Mononuclear cell (primary cell): Measurements from ENCODE around the gene PHLPP1. TPM values are rescaled to one million over a fixed set of nuclear protein-coding genes. Genes with fewer than 3 reads are reported as not detected.

ENCODE experiments used
- H3K27me3 ChIP-seq: 2 replicates; pipeline ENCODE4 v1.6.0; 2011; ENCODE audit warnings: low read length, control low read depth; ENCODE audit not compliant: insufficient read depth
- H3K4me1 ChIP-seq: 2 replicates; pipeline ENCODE4 v1.5.1; 2011; ENCODE audit warnings: mild to moderate bottlenecking, low read length, control low read depth; ENCODE audit not compliant: insufficient read depth
- H3K4me3 ChIP-seq: 2 replicates; pipeline ENCODE4 v1.5.1; 2011; ENCODE audit warnings: mild to moderate bottlenecking, low read length, moderate library complexity
- H3K9me3 ChIP-seq: 2 replicates; pipeline ENCODE4 v1.5.1; 2011; ENCODE audit warnings: low read depth, mild to moderate bottlenecking, control low read depth, low read length
- total RNA-seq: library from RNA; depleted of rRNA; stranded (reverse); fragments of >200 nt; gene quantifications from one replicate; pipeline ENCODE4 v1.2.3, GENCODE V29; 2012

PHLPP1 gene
- total RNA-seq, 1 donor = 9.1 TPM

GRCh38 chr18:62769216-62769615 lies 53.9 kb downstream of the PHLPP1 start:
- Histone ChIP-seq H3K4me3 (no peak overlapping the region), H3K9me3 (no peaks in the 10 kb centered on the region), H3K27me3 (no peaks in the 10 kb centered on the region), H3K4me1 (no peaks in the 10 kb centered on the region)

GRCh38 chr18:62771494-62772270 lies 56.3 kb downstream of the PHLPP1 start:
- Histone ChIP-seq H3K27me3 (no peaks in the 10 kb centered on the region), H3K4me3 (no peak overlapping the region), H3K4me1 (no peaks in the 10 kb centered on the region), H3K9me3 (no peaks in the 10 kb centered on the region)

- Histone ChIP-seq H3K27me3 (no peaks in the 10 kb centered on the region), H3K9me3 (no peaks in the 10 kb centered on the region), H3K4me3 (no peak overlapping the region), H3K4me1 (no peaks in the 10 kb centered on the region)
Observed at GRCh38 chr18:62772860-62773584, 57.7 kb downstream of the PHLPP1 start.

- Histone ChIP-seq H3K27me3 (no peaks in the 10 kb centered on the region), H3K4me3 (no peak overlapping the region), H3K4me1 (no peaks in the 10 kb centered on the region), H3K9me3 (no peaks in the 10 kb centered on the region)
Observed at GRCh38 chr18:62773691-62774090, 58.4 kb downstream of the PHLPP1 start.

GRCh38 chr18:62776024-62776570 lies 60.8 kb downstream of the PHLPP1 start:
- no peaks in the 10 kb centered on the region for H3K27me3 ChIP-seq
- H3K9me3 ChIP-seq = no peaks in the 10 kb centered on the region
- H3K4me3 ChIP-seq = no peak overlapping the region
- H3K4me1 ChIP-seq = no peaks in the 10 kb centered on the region

- no peaks in the 10 kb centered on the region for H3K27me3 ChIP-seq
- no peaks in the 10 kb centered on the region for H3K4me1 ChIP-seq
- H3K4me3 ChIP-seq = no peak overlapping the region
- H3K9me3 ChIP-seq = no peaks in the 10 kb centered on the region
Observed at GRCh38 chr18:62777814-62778213, 62.5 kb downstream of the PHLPP1 start.

GRCh38 chr18:62778976-62779869 lies 63.9 kb downstream of the PHLPP1 start:
- no peaks in the 10 kb centered on the region for H3K9me3 ChIP-seq
- no peak overlapping the region for H3K4me3 ChIP-seq
- H3K4me1 ChIP-seq = peaks cover 5% of the 10 kb centered on the region
- H3K27me3 ChIP-seq = no peaks in the 10 kb centered on the region

GRCh38 chr18:62781262-62781661 lies 65.9 kb downstream of the PHLPP1 start:
- no peaks in the 10 kb centered on the region for H3K27me3 ChIP-seq
- H3K4me3 ChIP-seq = no peak overlapping the region
- H3K4me1 ChIP-seq = peaks cover 14% of the 10 kb centered on the region

GRCh38 chr18:62781893-62782292 lies 66.6 kb downstream of the PHLPP1 start:
- Histone ChIP-seq H3K4me1 (peaks cover 14% of the 10 kb centered on the region), H3K27me3 (no peaks in the 10 kb centered on the region), H3K4me3 (no peak overlapping the region), H3K9me3 (no peaks in the 10 kb centered on the region)

More at GRCh38 chr18:62781262-62781661, 65.9 kb downstream of the PHLPP1 start:
- no peaks in the 10 kb centered on the region for H3K9me3 ChIP-seq

- Histone ChIP-seq H3K4me1 (peaks cover 14% of the 10 kb centered on the region), H3K27me3 (no peaks in the 10 kb centered on the region), H3K9me3 (no peaks in the 10 kb centered on the region), H3K4me3 (no peak overlapping the region)
Observed at GRCh38 chr18:62784338-62784965, 69.1 kb downstream of the PHLPP1 start.

- no peaks in the 10 kb centered on the region for H3K9me3 ChIP-seq
- H3K4me1 ChIP-seq = peaks cover 14% of the 10 kb centered on the region
- H3K4me3 ChIP-seq = no peak overlapping the region
- no peaks in the 10 kb centered on the region for H3K27me3 ChIP-seq
Observed at GRCh38 chr18:62784966-62785413, 69.6 kb downstream of the PHLPP1 start.

GRCh38 chr18:62786689-62787088 lies 71.3 kb downstream of the PHLPP1 start:
- Histone ChIP-seq H3K27me3 (no peaks in the 10 kb centered on the region), H3K9me3 (no peaks in the 10 kb centered on the region), H3K4me1 (peaks cover 14% of the 10 kb centered on the region), H3K4me3 (no peak overlapping the region)

GRCh38 chr18:62788111-62788510 lies 72.8 kb downstream of the PHLPP1 start:
- H3K4me1 ChIP-seq = peaks cover 14% of the 10 kb centered on the region
- H3K4me3 ChIP-seq = no peak overlapping the region
- no peaks in the 10 kb centered on the region for H3K9me3 ChIP-seq
- H3K27me3 ChIP-seq = no peaks in the 10 kb centered on the region

- Histone ChIP-seq H3K4me3 (no peak overlapping the region), H3K27me3 (no peaks in the 10 kb centered on the region), H3K9me3 (no peaks in the 10 kb centered on the region), H3K4me1 (peaks cover 12% of the 10 kb centered on the region)
Observed at GRCh38 chr18:62788876-62789275, 73.5 kb downstream of the PHLPP1 start.
